SK-N-DZ (cell line): Measurements from ENCODE around the gene SUPT5H.
A peak's percentile ranks its signal among the peaks of the same experiment; 100 is the strongest.

Experiments used
- DNase-seq: peaks from one replicate; pipeline ENCODE4 v3.0.0-alpha.2; 2015; ENCODE audit warnings: low spot score

Gene SUPT5H

DNA sequence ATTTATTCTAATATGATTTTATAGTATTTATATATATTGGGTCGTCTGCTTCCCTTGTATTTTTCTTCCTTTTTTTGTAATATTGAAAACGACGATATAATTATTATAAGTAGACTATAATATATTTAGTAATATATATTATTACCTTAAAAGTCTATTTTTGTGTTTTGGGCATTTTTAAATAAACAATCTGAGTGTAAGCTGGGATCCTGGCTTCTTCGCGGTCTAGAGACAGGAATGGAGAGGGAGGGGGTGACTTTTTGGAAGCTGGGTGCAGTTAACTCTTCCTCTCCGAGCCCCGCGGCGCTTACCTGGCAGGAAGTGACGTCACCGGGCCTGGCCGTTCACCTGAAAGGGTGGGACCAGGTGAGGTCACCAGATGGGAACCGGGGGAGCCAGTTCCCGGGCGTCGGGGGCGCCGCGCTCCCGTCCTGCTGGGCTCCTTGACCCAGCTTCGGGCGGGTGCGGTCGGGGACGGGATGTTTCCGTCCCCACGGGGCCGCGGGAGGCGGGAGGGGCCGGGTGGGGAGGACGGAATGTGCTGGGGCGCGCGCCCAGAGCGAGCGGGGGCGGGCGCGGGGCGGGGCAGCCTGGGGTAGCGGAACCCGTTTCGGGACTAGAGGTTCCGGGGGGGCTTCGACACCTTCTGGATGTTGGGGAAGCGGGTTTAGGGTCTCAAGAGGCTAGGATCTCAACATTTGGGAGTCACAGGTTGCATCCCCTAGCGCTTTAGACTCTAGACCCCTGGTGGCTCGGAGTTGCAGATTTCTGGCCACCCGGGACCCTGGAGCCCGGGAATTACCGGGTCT, 36.0 kb upstream of the SUPT5H start:
- no peak for DNase-seq

DNA sequence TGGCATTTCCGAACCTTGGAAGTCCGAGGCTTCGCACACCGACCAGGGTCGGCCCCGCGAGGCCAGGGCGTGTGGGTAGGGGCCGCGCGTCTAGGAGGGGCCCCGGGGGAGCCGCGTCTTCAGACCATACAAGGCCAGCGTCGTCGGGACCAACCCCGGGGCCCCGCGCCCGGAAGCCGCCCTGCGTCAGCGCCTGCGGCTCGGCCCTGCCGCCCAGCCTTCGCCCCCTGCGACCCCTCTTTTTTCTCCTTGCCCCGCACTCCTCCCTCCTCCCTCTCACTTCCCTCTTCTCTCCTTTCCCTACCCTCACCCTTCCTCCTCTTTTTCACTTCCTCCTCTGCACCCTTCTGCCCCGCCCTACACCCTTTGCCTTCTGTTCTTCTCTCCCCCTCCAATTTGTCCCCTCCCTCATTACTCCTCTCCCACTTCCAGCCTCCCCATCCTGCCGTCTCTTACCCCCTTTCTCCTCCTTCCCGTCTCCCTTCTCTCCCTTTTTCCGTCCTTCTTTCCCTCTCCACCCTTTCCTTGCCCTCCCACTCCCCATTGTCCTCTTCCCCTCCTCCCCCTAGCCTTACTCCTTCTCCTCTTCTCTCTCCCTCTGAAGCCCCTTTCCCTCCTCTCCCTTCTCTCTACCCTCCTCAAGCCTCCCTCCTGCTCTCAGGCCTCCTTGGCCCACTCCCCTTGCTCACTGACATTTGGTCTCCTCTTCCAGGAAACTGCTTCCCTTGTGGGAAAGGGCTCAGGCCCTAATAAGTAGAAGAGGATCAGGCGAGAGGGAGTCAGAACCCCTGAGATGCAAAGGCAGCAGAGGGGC, 35.2 kb upstream of the SUPT5H start:
- no peak for DNase-seq

DNA sequence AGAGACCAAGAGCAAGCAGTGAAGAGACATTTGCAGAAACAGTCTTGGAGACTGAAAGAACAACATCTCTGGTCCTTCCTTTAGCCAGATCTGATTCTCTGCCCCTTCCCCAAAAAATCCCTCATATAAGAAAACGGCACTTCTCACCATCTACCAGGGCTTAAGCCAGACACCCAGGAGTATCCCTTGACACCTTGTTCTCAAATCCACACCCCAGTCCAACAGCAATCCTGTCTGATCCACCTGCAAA, 34.6 kb upstream of the SUPT5H start:
- no peak for DNase-seq

DNA sequence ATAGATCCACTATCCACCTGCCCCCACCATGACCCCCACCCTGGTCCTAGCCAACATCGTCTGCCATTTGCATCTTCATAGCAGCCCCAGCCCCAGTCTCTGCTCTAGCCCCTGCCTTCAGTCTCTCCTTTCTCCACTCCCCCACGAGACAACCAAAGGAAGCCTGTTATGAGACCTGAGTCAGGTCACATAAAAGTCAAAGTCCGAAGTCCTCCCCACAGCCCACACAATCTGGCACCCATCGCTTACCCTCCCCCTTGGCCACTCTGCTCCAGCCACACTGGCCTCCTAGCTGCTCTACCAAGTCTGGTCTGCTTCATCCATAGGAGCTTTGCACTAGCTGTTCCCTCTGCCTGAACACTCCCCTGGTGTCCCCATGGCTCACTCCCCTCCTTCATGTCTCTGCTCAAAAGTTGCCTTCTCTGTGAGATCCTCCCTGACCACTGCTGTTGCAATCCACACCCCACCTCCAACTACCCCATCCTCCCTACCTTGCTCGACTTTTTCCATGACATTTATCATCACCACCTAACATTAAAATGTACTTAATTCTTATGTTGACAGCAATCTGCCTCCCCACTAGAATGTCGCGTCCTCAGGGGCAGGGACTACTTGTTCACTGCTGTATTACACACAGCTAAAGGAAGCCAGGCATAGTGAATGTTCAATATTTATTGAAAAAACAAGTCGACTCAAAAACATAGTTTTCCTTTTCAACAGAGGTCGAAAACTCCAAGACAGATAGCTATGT, 34.1 kb upstream of the SUPT5H start:
- no peak for DNase-seq

DNA sequence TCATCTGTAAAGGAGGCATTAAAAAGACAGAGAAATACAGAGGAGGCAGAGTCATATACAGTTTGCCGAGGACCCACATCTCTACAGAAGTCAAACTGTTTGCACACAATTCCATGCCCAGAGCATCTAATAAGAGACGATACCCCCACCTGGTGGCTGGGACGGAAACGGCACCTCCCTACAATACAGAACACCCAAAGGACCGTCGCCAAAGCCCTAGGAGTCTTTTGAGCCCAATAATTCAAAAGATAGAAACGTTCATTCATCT, 33.6 kb upstream of the SUPT5H start:
- peak; percentile 92 for DNase-seq

DNA sequence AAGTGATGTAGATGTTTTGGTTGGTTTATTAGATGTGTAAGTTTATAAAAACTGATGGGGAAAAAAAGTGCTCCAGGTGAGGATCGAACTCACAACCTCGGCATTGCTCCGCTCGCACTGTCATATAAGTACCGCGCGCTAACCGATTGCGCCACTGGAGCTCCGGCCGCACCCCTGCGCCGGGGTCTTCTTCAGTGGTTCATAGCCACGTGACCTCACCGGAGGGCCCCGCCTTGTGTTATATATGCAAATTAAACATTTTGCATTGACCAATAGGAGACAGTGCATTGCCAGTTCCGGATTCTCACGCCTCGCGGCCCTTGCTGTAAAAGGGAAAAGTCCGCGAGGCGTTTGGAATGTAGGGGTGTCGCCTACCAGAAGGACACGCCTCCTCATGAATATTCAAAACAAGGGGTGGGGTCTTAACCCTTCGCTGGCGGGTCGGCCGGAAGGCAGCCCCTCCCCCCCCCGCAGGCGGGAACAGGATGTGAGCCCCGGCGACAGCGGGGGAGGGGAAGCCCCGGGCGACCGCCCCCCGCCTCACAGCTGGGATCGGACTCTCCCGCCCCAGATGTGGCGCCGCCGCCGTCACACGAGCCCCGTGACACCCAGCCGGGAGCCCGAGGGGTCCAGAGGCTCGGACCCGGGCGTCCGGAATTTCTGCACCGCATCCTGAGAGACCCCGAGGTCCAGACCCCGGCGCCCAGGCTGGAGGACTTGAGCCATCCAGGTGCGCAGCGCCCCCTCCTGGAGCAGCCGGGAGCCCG, 33.1 kb upstream of the SUPT5H start, which contains the start of gene PLEKHG2:
TSS of gene PLEKHG2 (plus strand) at position 570 of the 767 bp plus-strand sequence. CDS start 1,418 bp downstream, outside the sequence.
- DNase-seq = peak; percentile 99

DNA sequence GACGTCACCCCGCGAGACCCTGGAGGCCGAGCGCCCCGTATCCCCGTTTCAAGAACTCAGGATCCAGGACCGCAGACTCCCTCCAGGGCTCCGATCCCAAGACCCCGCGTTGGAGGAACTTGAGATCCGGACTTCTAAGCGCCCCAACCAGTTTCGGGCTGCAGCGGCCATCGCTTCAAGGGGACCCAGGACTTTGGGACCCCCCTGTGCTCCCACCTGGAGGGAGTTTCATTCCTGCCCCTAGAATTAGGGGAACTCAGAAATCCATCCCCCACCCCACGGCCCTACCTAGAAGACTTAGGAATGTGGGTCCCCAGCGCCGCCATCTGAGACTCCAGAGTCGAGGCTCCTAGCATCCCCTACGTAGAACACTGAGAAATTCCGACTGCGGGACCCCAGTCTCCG, 32.5 kb upstream of the SUPT5H start:
- no peak for DNase-seq

DNA sequence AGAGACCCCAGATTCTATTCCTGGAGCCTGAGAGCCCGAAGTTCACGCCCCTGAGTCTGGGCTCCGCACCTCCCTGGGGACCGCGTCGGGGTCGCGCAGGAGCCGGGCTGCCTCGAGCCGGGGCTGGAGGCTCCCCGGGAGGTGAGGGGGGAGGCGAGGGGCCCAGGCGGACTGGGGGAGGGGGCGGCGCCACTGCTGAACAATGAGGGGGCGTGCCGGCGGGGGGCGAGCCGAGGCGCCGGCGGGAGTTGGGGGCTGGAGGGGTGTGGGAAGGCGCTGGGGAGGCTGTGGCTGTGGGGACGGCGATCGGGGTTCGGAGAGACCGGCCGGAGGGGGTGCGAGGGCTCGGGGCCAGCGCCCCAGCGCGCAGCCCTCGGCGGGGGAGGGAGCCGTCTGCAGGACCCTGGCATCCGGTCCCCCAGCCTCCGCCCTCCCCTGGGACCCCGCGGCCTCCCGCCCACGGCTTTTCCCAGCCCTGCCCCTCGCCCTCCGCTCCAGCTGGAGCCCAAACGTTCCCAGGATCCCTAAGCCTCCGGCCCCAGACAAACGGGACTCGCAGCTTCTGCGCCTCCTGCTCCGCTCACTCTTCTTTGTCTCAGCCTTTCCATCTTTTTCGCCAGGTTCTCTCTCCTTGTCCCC, 32.0 kb upstream of the SUPT5H start:
- peak; percentile 63 for DNase-seq

DNA sequence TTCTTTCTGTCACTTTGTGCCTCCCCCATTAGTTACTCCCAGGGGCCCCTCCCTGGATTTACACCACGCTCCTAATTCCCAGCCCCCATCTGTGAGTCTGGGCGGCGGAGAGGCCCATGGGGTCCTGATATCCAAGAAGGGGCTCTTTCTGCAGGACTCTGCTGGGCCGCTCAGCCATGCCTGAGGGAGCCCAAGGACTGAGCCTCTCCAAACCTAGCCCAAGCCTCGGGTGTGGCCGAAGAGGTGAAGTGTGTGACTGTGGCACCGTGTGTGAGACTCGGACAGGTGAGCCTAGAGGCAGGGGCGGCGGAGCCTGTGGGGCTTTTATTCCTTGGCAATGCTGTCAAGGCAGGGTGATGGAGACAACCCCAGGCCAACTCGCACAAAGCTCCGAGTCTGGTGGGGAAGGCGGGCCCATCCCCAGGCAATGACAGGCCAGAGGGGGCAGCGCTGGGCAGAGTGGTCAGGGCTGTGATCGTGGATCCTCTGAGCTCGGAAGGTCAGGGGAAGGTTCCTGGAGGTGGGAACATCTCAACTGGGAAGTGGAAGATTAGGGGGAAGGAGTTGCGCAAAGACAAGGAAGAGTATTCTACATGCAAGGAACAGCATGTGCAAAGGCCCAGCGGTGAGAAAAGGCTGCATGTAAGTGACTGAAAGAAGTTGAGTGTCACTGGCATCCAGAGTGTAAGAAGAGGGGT, 31.3 kb upstream of the SUPT5H start:
- DNase-seq = no peak

DNA sequence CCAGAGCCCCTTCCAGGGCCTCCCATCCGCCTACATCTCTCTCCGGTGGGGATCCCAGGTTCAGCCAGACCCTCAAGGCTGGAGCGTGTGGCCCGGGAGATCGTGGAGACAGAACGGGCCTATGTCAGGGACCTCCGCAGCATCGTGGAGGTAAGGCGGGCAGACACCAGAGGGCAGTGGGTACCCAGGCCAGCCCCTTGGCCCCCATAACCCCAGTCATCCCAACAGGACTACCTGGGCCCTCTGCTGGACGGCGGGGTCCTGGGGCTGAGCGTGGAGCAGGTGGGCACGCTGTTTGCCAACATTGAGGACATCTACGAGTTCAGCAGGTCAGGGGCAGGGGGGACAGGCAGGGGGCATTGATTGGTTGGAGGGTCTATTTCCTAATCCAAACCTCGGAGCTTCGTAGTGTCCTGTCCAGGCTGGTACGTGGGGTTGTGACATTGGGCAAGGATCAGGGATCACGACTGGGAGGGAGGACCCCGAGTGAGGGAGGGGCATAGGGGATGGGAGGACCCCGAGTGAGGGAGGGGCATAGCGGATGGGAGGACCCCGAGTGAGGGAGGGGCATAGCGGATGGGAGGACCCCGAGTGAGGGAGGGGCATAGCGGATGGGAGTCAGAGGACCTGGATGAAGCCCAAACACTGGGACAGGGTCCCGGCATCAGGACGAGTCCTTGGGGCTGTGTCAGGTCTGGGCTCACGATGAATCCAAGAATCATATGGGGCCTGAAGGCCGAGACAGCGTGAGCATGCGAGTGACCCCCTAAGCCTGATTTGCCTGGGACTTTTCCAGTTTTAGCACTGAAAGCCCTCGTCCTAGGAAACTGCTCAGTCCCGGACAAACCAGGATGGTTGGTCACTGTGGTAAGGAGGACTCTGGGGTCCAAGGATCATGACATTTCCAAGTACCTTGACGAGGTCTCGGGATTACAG, 30.0 kb upstream of the SUPT5H start:
- DNase-seq = no peak

DNA sequence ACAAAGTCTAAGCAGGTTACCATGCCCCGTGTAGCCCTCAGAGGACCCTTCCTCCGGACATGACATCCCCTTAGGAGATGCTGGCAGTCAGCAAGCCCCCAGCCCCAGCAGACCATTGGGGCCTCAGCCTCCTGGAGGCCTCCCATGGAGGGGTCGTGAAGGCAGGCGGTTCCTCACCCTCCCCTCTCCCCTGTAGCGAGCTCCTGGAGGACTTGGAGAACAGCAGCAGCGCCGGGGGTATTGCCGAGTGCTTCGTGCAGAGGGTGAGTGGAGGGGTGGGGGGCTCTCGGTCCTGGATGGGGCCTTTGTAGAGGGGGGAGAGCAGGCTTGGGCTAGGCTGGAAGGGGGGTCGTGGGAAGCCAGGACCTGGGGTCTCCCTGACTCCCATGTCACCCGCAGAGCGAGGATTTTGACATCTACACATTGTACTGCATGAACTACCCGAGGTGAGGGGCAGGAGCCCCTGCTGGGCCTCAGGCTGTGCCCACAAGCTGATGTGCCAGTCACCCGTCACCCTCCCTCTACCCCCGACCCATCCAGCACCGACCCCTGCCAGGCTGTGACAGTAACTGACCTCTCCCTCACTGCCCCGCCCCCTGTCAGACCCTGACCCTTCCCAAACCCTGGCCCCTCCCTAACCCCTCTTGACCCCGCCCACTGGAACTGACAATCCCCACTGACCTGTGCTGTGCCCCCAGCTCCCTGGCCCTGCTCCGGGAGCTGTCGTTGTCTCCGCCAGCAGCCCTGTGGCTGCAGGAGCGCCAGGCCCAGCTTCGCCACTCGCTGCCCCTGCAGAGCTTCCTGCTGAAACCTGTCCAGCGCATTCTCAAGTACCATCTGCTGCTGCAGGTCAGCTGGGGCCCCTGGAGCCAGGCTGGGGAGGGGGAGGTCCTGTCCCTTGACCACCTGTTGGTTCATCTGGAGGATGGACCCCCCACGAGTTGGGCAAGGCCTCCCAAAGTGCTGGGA, 28.9 kb upstream of the SUPT5H start:
- no peak for DNase-seq

DNA sequence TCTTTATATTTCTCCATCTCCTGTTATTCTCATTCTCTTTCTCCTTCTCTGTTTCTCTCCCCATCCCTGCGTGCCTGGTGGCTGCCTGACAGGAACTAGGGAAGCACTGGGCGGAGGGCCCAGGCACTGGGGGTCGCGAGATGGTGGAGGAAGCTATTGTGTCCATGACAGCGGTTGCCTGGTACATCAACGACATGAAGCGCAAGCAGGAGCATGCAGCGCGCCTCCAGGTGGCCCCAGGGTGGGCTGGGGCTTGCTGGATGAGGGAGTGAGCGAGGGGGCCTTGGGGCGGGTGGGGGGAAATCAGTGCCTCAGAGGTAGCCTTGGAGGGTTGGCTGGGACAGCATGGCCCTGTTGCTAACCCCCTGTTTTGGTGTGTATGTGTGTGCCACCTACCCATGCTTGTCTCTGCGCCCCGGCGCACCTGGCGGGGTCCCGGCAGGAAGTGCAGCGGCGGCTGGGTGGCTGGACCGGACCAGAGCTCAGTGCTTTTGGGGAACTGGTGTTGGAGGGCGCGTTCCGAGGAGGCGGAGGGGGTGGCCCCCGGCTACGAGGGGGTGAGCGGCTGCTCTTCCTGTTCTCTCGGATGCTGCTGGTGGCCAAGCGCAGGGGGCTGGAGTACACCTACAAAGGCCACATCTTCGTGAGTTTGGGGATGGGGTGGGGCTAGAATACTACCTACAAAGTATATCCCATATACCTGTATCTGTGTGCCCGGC, 27.8 kb upstream of the SUPT5H start:
- DNase-seq = no peak

DNA sequence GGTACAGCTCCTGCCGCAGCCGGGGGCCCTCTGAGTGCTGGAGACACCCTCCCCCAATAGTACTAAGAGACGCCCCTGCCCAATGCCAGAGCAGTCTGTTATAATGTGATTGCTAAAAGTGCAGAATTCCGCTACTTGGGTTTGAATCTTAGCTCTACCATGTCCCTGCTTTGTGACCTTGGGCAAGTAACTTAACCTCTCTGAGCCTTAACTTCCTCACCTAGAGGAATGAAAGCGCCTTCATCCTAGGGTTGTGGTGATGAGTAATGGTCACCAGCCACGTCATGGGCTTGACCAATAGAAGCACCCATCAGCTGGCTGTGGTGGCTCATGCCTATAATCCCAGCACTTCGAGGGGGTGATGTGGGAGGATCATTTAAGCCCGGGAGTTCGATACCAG, 26.4 kb upstream of the SUPT5H start:
- no peak for DNase-seq

DNA sequence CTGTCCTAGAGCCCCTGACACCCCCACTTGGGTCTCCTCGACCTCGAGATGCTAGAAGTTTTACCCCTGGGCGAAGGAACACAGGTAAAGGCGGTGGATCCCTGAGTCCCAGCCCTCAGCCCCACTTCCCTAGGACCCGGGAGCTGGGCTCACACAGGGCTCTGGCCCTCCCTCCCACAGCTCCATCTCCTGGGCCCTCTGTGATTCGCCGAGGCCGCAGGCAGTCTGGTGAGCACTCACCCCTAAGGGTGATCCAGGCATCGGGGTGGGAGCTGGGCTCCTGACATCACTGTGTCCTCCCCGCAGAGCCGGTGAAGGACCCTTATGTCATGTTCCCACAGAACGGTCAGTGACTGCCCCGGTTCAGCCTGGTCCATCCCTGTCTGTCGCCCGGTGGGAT, 24.6 kb upstream of the SUPT5H start:
- no peak for DNase-seq

DNA sequence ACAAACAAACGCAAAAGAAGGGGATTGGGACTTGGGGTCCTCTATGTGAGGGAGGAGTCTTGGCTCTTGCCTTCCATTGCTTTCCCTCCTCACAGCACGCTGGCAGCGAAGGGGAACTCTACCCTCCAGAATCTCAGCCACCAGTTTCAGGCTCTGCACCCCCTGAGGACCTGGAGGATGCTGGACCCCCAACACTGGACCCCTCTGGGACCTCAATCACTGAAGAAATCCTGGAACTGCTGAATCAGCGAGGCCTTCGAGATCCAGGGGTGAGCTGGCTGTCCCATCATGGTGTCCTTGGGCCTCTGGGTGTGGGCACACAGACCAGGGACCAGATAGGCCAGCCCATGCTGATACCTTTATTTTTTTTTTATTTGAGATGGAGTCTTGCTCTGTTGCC, 23.4 kb upstream of the SUPT5H start:
- no peak for DNase-seq

DNA sequence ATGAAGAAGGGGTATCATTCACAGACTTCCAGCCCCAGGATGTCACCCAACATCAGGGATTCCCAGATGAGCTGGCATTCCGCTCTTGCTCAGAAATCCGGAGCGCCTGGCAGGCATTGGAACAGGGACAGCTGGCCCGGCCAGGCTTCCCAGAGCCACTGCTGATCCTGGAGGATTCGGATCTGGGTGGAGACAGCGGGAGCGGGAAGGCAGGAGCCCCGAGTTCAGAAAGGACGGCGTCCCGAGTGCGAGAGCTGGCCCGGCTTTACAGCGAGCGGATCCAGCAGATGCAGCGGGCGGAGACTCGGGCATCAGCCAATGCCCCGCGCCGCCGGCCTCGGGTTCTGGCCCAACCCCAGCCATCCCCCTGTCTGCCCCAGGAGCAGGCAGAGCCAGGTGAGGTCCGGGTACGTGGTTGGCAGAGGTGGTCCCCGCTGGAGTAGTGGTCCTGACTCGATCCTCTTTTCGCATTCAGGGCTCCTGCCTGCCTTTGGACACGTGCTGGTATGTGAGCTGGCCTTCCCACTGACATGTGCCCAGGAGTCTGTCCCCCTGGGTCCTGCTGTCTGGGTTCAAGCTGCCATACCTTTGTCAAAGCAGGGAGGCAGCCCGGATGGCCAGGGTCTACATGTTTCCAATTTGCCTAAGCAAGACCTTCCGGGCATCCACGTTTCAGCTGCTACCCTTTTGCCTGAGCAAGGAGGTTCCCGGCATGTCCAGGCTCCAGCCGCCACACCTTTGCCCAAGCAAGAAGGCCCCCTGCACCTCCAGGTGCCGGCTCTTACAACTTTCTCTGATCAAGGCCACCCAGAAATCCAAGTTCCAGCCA, 21.9 kb upstream of the SUPT5H start:
- no peak for DNase-seq

DNA sequence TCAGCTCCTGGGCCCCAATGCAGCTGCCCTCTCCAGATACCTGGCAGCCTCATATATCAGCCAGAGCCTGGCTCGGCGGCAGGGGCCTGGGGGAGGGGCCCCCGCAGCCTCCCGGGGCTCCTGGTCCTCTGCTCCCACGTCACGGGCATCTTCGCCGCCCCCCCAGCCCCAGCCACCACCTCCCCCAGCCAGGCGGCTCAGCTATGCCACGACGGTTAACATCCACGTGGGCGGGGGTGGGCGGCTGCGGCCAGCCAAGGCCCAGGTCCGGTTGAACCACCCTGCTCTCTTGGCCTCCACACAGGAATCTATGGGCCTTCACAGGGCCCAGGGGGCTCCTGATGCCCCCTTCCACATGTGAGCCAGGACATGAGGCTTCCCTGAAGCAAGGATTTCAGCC, 20.4 kb upstream of the SUPT5H start:
- no peak for DNase-seq
